Neural cell (in vitro differentiated cells): Measurements from ENCODE around the gene SLC12A7. TPM values are rescaled to one million over a fixed set of nuclear protein-coding genes. Genes with fewer than 3 reads are reported as not detected.

Experiments used
- H2AFZ ChIP-seq: fragments of 200-600, 300-800 bp; sonication (generic), shearing (Covaris generic); 2 replicates; pipeline ENCODE4 v1.6.0; 2014; ENCODE audit warnings: low read depth, mild to moderate bottlenecking, antibody characterized with exemption, low read length, moderate library complexity
- H3F3A ChIP-seq: fragments of 200-600 bp; shearing (Covaris generic); 2 replicates; pipeline ENCODE4 v1.6.1; 2016; ENCODE audit warnings: mild to moderate bottlenecking, moderate library complexity, mixed read lengths, antibody characterized with exemption, low read length; ENCODE audit not compliant: insufficient read depth, poor library complexity, severe bottlenecking
- H3K27ac ChIP-seq: fragments of 200-600, 300-800 bp; sonication (generic), shearing (Covaris generic); 2 replicates; pipeline ENCODE4 v1.5.1; 2014; ENCODE audit warnings: mild to moderate bottlenecking, low read length, moderate library complexity
- H3K27me3 ChIP-seq: fragments of 300-800, 200-600 bp; sonication (generic), shearing (Covaris generic); 2 replicates; pipeline ENCODE4 v1.6.0; 2014; ENCODE audit warnings: mild to moderate bottlenecking, low read depth, low read length, moderate library complexity; ENCODE audit not compliant: insufficient read depth
- H3K36me3 ChIP-seq: fragments of 300-800, 200-600 bp; sonication (generic), shearing (Covaris generic); 2 replicates; pipeline ENCODE4 v1.5.1; 2014; ENCODE audit warnings: mild to moderate bottlenecking, antibody characterized with exemption, low read length, moderate library complexity; ENCODE audit not compliant: insufficient read depth
- H3K4me2 ChIP-seq: fragments of 300-800, 200-600 bp; sonication (generic), shearing (Covaris generic); 2 replicates; pipeline ENCODE4 v1.6.0; 2014; ENCODE audit warnings: mild to moderate bottlenecking, low read length
- H3K4me3 ChIP-seq: fragments of 300-800, 200-600 bp; sonication (generic), shearing (Covaris generic); 2 replicates; pipeline ENCODE4 v1.5.1; 2014; ENCODE audit warnings: mild to moderate bottlenecking, low read length, moderate library complexity
- H3K79me2 ChIP-seq: fragments of 200-600 bp; shearing (Covaris generic); replicated peaks from 2 replicates; pipeline ENCODE4 v1.6.0; 2014; ENCODE audit warnings: mild to moderate bottlenecking, low read length, moderate library complexity; ENCODE audit not compliant: insufficient read depth
- H3K9ac ChIP-seq: fragments of 300-800, 200-600 bp; sonication (generic), shearing (Covaris generic); 2 replicates; pipeline ENCODE4 v1.6.1; 2016; ENCODE audit warnings: mild to moderate bottlenecking, low read length, mixed read lengths
- H3K9me2 ChIP-seq: fragments of 200-600 bp; shearing (Covaris generic); 2 replicates; pipeline ENCODE4 v1.6.1; 2016; ENCODE audit warnings: mild to moderate bottlenecking, low read length, mixed read lengths; ENCODE audit not compliant: insufficient read depth
- H3K9me3 ChIP-seq: fragments of 200-600, 300-800 bp; sonication (generic), shearing (Covaris generic); 2 replicates; pipeline ENCODE4 v1.6.1; 2016; ENCODE audit warnings: mild to moderate bottlenecking, mixed run types, low read length, moderate library complexity, mixed read lengths
- H4K20me1 ChIP-seq: fragments of 200-600 bp; shearing (Covaris generic); 2 replicates; pipeline ENCODE4 v1.6.1; 2016; ENCODE audit warnings: mild to moderate bottlenecking, mixed run types; ENCODE audit not compliant: insufficient read depth
- CTCF ChIP-seq: fragments of 450-650 bp; IDR thresholded peaks from 2 replicates; pipeline ENCODE4 v1.5.1; 2014; ENCODE audit warnings: antibody characterized with exemption, mild to moderate bottlenecking, moderate library complexity; ENCODE audit not compliant: poor library complexity, severe bottlenecking
- EP300 ChIP-seq: fragments of 450-650 bp; conservative IDR thresholded peaks from 2 replicates; pipeline ENCODE4 v1.6.1; 2014; ENCODE audit warnings: antibody characterized with exemption, mild to moderate bottlenecking, moderate library complexity; ENCODE audit not compliant: poor library complexity, severe bottlenecking
- EZH2 ChIP-seq: fragments of 200-600, 300-800 bp; shearing (Covaris generic), sonication (generic); IDR thresholded peaks from 2 replicates; pipeline ENCODE4 v1.6.1; 2014; ENCODE audit warnings: antibody characterized with exemption, low read length, borderline replicate concordance, mild to moderate bottlenecking; ENCODE audit not compliant: insufficient read depth, poor library complexity, severe bottlenecking
- MXI1 ChIP-seq: fragments of 450-650 bp; conservative IDR thresholded peaks from 2 replicates; pipeline ENCODE4 v1.6.1; 2014; ENCODE audit warnings: antibody characterized with exemption, mild to moderate bottlenecking; ENCODE audit not compliant: poor library complexity, severe bottlenecking
- POLR2AphosphoS5 ChIP-seq: IDR thresholded peaks from 2 replicates; pipeline ENCODE4 v1.6.1; 2012
- RAD21 ChIP-seq: fragments of 450-650 bp; conservative IDR thresholded peaks from 2 replicates; pipeline ENCODE4 v1.6.1; 2014; ENCODE audit warnings: antibody characterized with exemption, mild to moderate bottlenecking, moderate library complexity
- REST ChIP-seq: IDR thresholded peaks from 2 replicates; pipeline ENCODE4 v1.6.1; 2012; ENCODE audit warnings: borderline replicate concordance
- SMC3 ChIP-seq: fragments of 450-650 bp; conservative IDR thresholded peaks from 2 replicates; pipeline ENCODE4 v1.6.1; 2014; ENCODE audit warnings: antibody characterized with exemption, mild to moderate bottlenecking, moderate library complexity; ENCODE audit not compliant: poor library complexity
- TAF1 ChIP-seq: IDR thresholded peaks from 2 replicates; pipeline ENCODE4 v1.6.1; 2012; ENCODE audit warnings: low read depth
- polyA plus RNA-seq: library from polyadenylated mRNA; depleted of rRNA; stranded (reverse); fragments of >200 nt; gene quantifications from 2 replicates; pipeline ENCODE4 v1.2.3, GENCODE V29; 2014

SLC12A7 gene
- polyA plus RNA-seq, 1 donor from 2014 or later: 4.5 TPM

GRCh38 chr5:1123418-1124147 lies 11.7 kb upstream of the SLC12A7 start:
- Histone ChIP-seq H3K4me2 (no peak overlapping the region), H2AFZ (no peak overlapping the region)

More at GRCh38 chr5:1123418-1124147, 11.7 kb upstream of the SLC12A7 start:
- no peak for TF ChIP-seq CTCF
- TF ChIP-seq POLR2AphosphoS5: no peak
- no peak for TF ChIP-seq EP300
- TF ChIP-seq RAD21: no peak
- no peak for TF ChIP-seq SMC3
- TF ChIP-seq TAF1: no peak
- TF ChIP-seq EZH2: no peak
- no peak for TF ChIP-seq MXI1
- TF ChIP-seq REST: no peak
- Histone ChIP-seq H3K27ac (no peak overlapping the region), H3K4me3 (no peak overlapping the region), H4K20me1 (no peaks in the 10 kb centered on the region), H3F3A (no peaks in the 10 kb centered on the region), H3K36me3 (no peaks in the 10 kb centered on the region), H3K79me2 (no peaks in the 10 kb centered on the region), H3K9me3 (no peaks in the 10 kb centered on the region), H3K9ac (no peak overlapping the region), H3K27me3 (no peaks in the 10 kb centered on the region), H3K9me2 (no peaks in the 10 kb centered on the region)
